ENCODE results near the gene VWA1. TPM values are rescaled to one million over a fixed set of nuclear protein-coding genes. Genes with fewer than 3 reads are reported as not detected.
A peak's percentile ranks its signal among the peaks of the same experiment; 100 is the strongest.

Gene VWA1
- total RNA-seq, 1 experiment from 2014 or later, result 35.5 TPM

DNA sequence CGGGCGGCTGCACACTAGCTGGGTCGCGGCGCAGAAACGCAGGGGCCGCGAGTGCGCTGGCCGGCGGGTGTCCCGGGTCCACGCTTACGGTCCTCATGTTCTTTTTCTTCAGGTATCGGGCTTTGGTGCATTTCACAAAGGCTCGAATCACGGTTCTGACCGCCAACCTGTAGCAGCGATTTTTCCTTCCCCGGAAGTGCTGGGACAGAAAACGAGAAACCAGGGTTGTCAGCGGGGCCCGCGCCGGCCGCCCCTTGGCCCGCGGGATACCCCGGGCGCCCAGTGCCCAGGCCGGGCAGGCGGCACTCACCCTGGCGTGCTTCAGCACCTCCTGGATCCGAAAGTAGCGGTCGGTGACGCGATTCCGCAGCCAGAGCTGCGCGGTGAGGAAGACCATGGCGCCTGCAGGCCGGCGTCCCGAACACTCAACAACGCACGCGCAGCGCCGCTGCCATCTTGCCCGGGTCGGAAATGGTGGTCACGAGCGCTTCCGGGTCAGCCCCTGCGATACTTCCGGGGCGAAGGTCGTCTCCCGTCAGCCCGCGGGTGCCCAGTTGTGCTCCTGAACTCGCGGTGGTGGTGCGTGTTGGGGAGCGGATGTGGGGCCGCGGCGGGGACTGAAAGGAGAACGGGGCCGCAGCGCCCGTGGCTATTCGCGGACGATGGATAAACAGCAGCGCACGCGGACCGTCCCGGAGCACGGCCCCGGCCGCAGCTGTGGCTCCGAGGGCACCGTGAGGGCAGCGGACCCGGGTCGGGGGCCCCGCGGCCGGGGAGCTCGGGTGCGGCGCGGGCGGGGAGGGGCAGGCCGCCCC is 28.5 kb upstream of the VWA1 start, which contains the start of gene MRPL20 (continued):
- TF ChIP-seq, protein P1, sequence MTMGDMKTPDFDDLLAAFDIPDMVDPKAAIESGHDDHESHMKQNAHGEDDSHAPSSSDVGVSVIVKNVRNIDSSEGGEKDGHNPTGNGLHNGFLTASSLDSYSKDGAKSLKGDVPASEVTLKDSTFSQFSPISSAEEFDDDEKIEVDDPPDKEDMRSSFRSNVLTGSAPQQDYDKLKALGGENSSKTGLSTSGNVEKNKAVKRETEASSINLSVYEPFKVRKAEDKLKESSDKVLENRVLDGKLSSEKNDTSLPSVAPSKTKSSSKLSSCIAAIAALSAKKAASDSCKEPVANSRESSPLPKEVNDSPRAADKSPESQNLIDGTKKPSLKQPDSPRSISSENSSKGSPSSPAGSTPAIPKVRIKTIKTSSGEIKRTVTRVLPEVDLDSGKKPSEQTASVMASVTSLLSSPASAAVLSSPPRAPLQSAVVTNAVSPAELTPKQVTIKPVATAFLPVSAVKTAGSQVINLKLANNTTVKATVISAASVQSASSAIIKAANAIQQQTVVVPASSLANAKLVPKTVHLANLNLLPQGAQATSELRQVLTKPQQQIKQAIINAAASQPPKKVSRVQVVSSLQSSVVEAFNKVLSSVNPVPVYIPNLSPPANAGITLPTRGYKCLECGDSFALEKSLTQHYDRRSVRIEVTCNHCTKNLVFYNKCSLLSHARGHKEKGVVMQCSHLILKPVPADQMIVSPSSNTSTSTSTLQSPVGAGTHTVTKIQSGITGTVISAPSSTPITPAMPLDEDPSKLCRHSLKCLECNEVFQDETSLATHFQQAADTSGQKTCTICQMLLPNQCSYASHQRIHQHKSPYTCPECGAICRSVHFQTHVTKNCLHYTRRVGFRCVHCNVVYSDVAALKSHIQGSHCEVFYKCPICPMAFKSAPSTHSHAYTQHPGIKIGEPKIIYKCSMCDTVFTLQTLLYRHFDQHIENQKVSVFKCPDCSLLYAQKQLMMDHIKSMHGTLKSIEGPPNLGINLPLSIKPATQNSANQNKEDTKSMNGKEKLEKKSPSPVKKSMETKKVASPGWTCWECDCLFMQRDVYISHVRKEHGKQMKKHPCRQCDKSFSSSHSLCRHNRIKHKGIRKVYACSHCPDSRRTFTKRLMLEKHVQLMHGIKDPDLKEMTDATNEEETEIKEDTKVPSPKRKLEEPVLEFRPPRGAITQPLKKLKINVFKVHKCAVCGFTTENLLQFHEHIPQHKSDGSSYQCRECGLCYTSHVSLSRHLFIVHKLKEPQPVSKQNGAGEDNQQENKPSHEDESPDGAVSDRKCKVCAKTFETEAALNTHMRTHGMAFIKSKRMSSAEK (CRISPR knock-in tag; IDR thresholded peaks at IDR 0.05; ENCODE audit: borderline replicate concordance), result no peak
- TF ChIP-seq, protein P2, sequence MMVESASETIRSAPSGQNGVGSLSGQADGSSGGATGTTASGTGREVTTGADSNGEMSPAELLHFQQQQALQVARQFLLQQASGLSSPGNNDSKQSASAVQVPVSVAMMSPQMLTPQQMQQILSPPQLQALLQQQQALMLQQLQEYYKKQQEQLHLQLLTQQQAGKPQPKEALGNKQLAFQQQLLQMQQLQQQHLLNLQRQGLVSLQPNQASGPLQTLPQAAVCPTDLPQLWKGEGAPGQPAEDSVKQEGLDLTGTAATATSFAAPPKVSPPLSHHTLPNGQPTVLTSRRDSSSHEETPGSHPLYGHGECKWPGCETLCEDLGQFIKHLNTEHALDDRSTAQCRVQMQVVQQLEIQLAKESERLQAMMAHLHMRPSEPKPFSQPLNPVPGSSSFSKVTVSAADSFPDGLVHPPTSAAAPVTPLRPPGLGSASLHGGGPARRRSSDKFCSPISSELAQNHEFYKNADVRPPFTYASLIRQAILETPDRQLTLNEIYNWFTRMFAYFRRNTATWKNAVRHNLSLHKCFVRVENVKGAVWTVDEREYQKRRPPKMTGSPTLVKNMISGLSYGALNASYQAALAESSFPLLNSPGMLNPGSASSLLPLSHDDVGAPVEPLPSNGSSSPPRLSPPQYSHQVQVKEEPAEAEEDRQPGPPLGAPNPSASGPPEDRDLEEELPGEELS (CRISPR knock-in tag; IDR thresholded peaks at IDR 0.05), result no peak; the same call in none of the 2 replicates
- TF ChIP-seq MYBL2 (CRISPR knock-in tag; IDR thresholded peaks at IDR 0.05), result peak; percentile 85
- TF ChIP-seq, protein P3, sequence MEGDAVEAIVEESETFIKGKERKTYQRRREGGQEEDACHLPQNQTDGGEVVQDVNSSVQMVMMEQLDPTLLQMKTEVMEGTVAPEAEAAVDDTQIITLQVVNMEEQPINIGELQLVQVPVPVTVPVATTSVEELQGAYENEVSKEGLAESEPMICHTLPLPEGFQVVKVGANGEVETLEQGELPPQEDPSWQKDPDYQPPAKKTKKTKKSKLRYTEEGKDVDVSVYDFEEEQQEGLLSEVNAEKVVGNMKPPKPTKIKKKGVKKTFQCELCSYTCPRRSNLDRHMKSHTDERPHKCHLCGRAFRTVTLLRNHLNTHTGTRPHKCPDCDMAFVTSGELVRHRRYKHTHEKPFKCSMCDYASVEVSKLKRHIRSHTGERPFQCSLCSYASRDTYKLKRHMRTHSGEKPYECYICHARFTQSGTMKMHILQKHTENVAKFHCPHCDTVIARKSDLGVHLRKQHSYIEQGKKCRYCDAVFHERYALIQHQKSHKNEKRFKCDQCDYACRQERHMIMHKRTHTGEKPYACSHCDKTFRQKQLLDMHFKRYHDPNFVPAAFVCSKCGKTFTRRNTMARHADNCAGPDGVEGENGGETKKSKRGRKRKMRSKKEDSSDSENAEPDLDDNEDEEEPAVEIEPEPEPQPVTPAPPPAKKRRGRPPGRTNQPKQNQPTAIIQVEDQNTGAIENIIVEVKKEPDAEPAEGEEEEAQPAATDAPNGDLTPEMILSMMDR (IDR thresholded peaks at IDR 0.05), result no peak
- TF ChIP-seq, protein P4, sequence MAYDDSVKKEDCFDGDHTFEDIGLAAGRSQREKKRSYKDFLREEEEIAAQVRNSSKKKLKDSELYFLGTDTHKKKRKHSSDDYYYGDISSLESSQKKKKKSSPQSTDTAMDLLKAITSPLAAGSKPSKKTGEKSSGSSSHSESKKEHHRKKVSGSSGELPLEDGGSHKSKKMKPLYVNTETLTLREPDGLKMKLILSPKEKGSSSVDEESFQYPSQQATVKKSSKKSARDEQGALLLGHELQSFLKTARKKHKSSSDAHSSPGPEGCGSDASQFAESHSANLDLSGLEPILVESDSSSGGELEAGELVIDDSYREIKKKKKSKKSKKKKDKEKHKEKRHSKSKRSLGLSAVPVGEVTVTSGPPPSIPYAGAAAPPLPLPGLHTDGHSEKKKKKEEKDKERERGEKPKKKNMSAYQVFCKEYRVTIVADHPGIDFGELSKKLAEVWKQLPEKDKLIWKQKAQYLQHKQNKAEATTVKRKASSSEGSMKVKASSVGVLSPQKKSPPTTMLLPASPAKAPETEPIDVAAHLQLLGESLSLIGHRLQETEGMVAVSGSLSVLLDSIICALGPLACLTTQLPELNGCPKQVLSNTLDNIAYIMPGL (CRISPR knock-in tag; IDR thresholded peaks at IDR 0.05), result peak; percentile 85
- TF ChIP-seq, protein P5, sequence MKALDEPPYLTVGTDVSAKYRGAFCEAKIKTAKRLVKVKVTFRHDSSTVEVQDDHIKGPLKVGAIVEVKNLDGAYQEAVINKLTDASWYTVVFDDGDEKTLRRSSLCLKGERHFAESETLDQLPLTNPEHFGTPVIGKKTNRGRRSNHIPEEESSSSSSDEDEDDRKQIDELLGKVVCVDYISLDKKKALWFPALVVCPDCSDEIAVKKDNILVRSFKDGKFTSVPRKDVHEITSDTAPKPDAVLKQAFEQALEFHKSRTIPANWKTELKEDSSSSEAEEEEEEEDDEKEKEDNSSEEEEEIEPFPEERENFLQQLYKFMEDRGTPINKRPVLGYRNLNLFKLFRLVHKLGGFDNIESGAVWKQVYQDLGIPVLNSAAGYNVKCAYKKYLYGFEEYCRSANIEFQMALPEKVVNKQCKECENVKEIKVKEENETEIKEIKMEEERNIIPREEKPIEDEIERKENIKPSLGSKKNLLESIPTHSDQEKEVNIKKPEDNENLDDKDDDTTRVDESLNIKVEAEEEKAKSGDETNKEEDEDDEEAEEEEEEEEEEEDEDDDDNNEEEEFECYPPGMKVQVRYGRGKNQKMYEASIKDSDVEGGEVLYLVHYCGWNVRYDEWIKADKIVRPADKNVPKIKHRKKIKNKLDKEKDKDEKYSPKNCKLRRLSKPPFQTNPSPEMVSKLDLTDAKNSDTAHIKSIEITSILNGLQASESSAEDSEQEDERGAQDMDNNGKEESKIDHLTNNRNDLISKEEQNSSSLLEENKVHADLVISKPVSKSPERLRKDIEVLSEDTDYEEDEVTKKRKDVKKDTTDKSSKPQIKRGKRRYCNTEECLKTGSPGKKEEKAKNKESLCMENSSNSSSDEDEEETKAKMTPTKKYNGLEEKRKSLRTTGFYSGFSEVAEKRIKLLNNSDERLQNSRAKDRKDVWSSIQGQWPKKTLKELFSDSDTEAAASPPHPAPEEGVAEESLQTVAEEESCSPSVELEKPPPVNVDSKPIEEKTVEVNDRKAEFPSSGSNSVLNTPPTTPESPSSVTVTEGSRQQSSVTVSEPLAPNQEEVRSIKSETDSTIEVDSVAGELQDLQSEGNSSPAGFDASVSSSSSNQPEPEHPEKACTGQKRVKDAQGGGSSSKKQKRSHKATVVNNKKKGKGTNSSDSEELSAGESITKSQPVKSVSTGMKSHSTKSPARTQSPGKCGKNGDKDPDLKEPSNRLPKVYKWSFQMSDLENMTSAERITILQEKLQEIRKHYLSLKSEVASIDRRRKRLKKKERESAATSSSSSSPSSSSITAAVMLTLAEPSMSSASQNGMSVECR (CRISPR knock-in tag; IDR thresholded peaks at IDR 0.05; ENCODE audit: borderline replicate concordance), result peak; percentile 97
- TF ChIP-seq, protein P6, sequence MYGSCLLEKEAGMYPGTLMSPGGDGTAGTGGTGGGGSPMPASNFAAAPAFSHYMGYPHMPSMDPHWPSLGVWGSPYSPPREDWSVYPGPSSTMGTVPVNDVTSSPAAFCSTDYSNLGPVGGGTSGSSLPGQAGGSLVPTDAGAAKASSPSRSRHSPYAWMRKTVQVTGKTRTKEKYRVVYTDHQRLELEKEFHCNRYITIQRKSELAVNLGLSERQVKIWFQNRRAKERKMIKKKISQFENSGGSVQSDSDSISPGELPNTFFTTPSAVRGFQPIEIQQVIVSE (CRISPR knock-in tag; IDR thresholded peaks at IDR 0.05; ENCODE audit: borderline replicate concordance), result no peak
- no peak for TF ChIP-seq NFATC4 (CRISPR knock-in tag; IDR thresholded peaks at IDR 0.05)
- no peak for TF ChIP-seq OVOL2 (CRISPR knock-in tag; IDR thresholded peaks at IDR 0.05; ENCODE audit: borderline replicate concordance)
- no peak for TF ChIP-seq RORB (CRISPR knock-in tag; IDR thresholded peaks at IDR 0.05)
- TF ChIP-seq, protein P7, sequence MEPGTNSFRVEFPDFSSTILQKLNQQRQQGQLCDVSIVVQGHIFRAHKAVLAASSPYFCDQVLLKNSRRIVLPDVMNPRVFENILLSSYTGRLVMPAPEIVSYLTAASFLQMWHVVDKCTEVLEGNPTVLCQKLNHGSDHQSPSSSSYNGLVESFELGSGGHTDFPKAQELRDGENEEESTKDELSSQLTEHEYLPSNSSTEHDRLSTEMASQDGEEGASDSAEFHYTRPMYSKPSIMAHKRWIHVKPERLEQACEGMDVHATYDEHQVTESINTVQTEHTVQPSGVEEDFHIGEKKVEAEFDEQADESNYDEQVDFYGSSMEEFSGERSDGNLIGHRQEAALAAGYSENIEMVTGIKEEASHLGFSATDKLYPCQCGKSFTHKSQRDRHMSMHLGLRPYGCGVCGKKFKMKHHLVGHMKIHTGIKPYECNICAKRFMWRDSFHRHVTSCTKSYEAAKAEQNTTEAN (CRISPR knock-in tag; IDR thresholded peaks at IDR 0.05), result peak; percentile 92
- no peak for TF ChIP-seq ZBTB21 (CRISPR knock-in tag; IDR thresholded peaks at IDR 0.05; ENCODE audit: borderline replicate concordance)
- TF ChIP-seq FOXP1 (CRISPR knock-in tag; IDR thresholded peaks at IDR 0.05; ENCODE audit: borderline replicate concordance), result peak; percentile 93
- no peak for TF ChIP-seq ZNF671 (CRISPR knock-in tag; IDR thresholded peaks at IDR 0.05)
- TF ChIP-seq, protein P8, sequence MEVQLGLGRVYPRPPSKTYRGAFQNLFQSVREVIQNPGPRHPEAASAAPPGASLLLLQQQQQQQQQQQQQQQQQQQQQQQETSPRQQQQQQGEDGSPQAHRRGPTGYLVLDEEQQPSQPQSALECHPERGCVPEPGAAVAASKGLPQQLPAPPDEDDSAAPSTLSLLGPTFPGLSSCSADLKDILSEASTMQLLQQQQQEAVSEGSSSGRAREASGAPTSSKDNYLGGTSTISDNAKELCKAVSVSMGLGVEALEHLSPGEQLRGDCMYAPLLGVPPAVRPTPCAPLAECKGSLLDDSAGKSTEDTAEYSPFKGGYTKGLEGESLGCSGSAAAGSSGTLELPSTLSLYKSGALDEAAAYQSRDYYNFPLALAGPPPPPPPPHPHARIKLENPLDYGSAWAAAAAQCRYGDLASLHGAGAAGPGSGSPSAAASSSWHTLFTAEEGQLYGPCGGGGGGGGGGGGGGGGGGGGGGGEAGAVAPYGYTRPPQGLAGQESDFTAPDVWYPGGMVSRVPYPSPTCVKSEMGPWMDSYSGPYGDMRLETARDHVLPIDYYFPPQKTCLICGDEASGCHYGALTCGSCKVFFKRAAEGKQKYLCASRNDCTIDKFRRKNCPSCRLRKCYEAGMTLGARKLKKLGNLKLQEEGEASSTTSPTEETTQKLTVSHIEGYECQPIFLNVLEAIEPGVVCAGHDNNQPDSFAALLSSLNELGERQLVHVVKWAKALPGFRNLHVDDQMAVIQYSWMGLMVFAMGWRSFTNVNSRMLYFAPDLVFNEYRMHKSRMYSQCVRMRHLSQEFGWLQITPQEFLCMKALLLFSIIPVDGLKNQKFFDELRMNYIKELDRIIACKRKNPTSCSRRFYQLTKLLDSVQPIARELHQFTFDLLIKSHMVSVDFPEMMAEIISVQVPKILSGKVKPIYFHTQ (CRISPR knock-in tag; IDR thresholded peaks at IDR 0.05), result no peak
- TF ChIP-seq SP1 (CRISPR knock-in tag; conservative IDR thresholded peaks at IDR 0.05), result peak; percentile 71; the same call in 1 of the 2 replicates
- peak; percentile 100 for TF ChIP-seq NR2C2 (CRISPR knock-in tag; IDR thresholded peaks at IDR 0.05)
